Measurements from ENCODE around the gene NCBP2.

DNA sequence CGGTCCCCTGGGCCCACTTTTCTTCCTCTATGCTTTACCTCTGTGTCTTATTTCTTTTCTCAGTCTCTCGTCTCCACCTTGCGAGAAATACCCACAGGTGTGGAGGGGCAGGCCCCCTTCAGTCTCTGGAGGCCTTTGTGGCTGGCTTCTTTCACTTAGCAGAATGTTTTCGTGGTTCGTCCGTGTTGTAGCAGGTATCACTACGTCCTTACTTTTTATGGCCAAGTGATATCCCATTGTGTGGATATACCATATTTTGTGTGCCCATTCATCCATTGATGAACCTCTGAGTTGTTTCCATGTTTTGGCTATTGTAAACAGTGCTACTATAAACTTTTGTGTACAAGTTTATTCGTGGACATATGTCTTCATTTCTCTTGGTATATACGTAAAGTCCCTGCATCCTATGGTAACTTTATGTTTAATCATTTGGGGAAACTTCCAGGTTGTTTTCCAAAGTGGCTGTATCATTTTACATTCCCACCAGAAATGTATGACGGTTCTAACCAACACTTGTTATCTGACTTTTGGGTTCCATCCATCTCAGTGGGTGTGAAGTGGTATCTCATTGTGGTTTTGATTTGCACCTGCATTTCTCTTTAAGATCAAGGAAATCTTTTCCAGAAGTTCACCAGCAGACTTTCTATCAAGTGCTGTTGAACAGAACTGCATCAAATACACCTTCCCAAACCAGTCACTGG lies 20.8 kb upstream of the NCBP2 start:
- TF ChIP-seq CTCF (IDR thresholded peaks at IDR 0.05; ENCODE audit: low read length) (no peak), EZH2 (IDR thresholded peaks at IDR 0.05; ENCODE audit: borderline replicate concordance, low read length) (no peak)

All from OCI-LY1 (cell line).